Measurements from ENCODE around the gene ADARB1.

GRCh38 chr21:45112371-45112770 is 38.0 kb downstream of the ADARB1 start:
- no peak for TF ChIP-seq CTCF (IDR thresholded peaks at IDR 0.05)
- no peak for TF ChIP-seq EZH2 (IDR thresholded peaks at IDR 0.05; ENCODE audit: borderline replicate concordance, insufficient read depth, low read depth, low read length, poor library complexity, severe bottlenecking)

Data from B cell (primary cell).